Liver (tissue), 9 donors: ENCODE data around the gene DCAF11. TPM values are rescaled to one million over a fixed set of nuclear protein-coding genes. Genes with fewer than 3 reads are reported as not detected.

Experiments used
- DNase-seq: peaks from one replicate; pipeline ENCODE4 v3.0.0-alpha.2; 2017; ENCODE audit warnings: low spot score
- H3K27ac ChIP-seq, 2 donors: one replicate each; pipeline ENCODE4 v1.7.0; 2013; ENCODE audit warnings: inconsistent platforms in 2 of 2, low read length in 2 of 2, control low read depth in 1 of 2, low read depth in 1 of 2, mild to moderate bottlenecking in 1 of 2
- H3K27me3 ChIP-seq, 4 donors: one replicate each; pipeline versions ENCODE4 v1.6.1 to v1.7.0; 2013; ENCODE audit warnings: low read length in 3 of 4, inconsistent platforms in 1 of 4, mild to moderate bottlenecking in 1 of 4, moderate library complexity in 1 of 4; ENCODE audit not compliant: control insufficient read depth in 4 of 4, insufficient read depth in 4 of 4
- H3K36me3 ChIP-seq, 4 donors: one replicate each; pipeline versions ENCODE4 v1.6.1 to v1.7.0; 2013; ENCODE audit warnings: low read length in 3 of 4, mild to moderate bottlenecking in 3 of 4, low read depth in 1 of 4, moderate library complexity in 1 of 4; ENCODE audit not compliant: control insufficient read depth in 4 of 4, insufficient read depth in 3 of 4
- H3K4me1 ChIP-seq, 4 donors: one replicate each; pipeline versions ENCODE4 v1.6.1 to v1.7.0; 2013; ENCODE audit warnings: low read length in 3 of 4, mild to moderate bottlenecking in 3 of 4, moderate library complexity in 1 of 4; ENCODE audit not compliant: control insufficient read depth in 4 of 4, insufficient read depth in 4 of 4
- H3K4me3 ChIP-seq, 3 donors: one replicate each; pipeline versions ENCODE4 v1.6.1 to v1.7.0; 2013; ENCODE audit warnings: low read length in 3 of 3, control low read depth in 1 of 3, low read depth in 1 of 3, mild to moderate bottlenecking in 1 of 3
- H3K9ac ChIP-seq, 2 donors: one replicate each; pipeline ENCODE4 v1.7.0; 2013; ENCODE audit warnings: low read length in 2 of 2, mild to moderate bottlenecking in 2 of 2, moderate library complexity in 2 of 2, control low read depth in 1 of 2, low read depth in 1 of 2
- H3K9me3 ChIP-seq, 4 donors: one replicate each; pipeline versions ENCODE4 v1.6.1 to v1.7.0; 2013; ENCODE audit warnings: low read length in 3 of 4; ENCODE audit not compliant: control insufficient read depth in 4 of 4
- ATF3 ChIP-seq: IDR thresholded peaks from 2 replicates; pipeline ENCODE4 v1.6.1; 2016; ENCODE audit warnings: antibody characterized with exemption
- CTCF ChIP-seq: fragments of 150-350 bp; IDR thresholded peaks from 2 replicates; pipeline ENCODE4 v1.5.1; 2017; ENCODE audit warnings: improper control_type of control experiment, low read depth, low read length; ENCODE audit not compliant: missing input control
- EGR1 ChIP-seq, 2 donors: IDR thresholded peaks; 2 replicates each; pipeline ENCODE4 v1.6.1; 2016 to 2018; ENCODE audit warnings: antibody characterized with exemption in 2 of 2, low read depth in 2 of 2
- FOXA1 ChIP-seq: IDR thresholded peaks from 2 replicates; pipeline ENCODE4 v1.6.1; 2016; ENCODE audit warnings: antibody characterized with exemption
- FOXA2 ChIP-seq: IDR thresholded peaks from 2 replicates; pipeline ENCODE4 v1.6.1; 2016; ENCODE audit warnings: antibody characterized with exemption
- GABPA ChIP-seq, 2 donors: IDR thresholded peaks in 1 of 2; conservative IDR thresholded peaks in 1 of 2; 2 replicates each; pipeline ENCODE4 v1.6.1; 2016; ENCODE audit warnings: antibody characterized with exemption in 2 of 2, mild to moderate bottlenecking in 1 of 2, moderate library complexity in 1 of 2
- HNF4A ChIP-seq, 2 donors: conservative IDR thresholded peaks; 2 replicates each; pipeline ENCODE4 v1.6.1; 2016; ENCODE audit warnings: antibody characterized with exemption in 2 of 2, mild to moderate bottlenecking in 2 of 2
- HNF4G ChIP-seq: IDR thresholded peaks from 2 replicates; pipeline ENCODE4 v1.6.1; 2016; ENCODE audit warnings: antibody characterized with exemption
- JUND ChIP-seq, 2 donors: IDR thresholded peaks; 2 replicates each; pipeline ENCODE4 v1.6.1; 2016; ENCODE audit warnings: antibody characterized with exemption in 2 of 2
- MAX ChIP-seq: IDR thresholded peaks from 2 replicates; pipeline ENCODE4 v1.6.1; 2016; ENCODE audit warnings: antibody characterized with exemption
- NR2F2 ChIP-seq: IDR thresholded peaks from 2 replicates; pipeline ENCODE4 v1.6.1; 2016; ENCODE audit warnings: antibody characterized with exemption
- RAD21 ChIP-seq, 2 donors: IDR thresholded peaks; 2 replicates each; pipeline ENCODE4 v1.6.1; 2016; ENCODE audit warnings: antibody characterized with exemption in 2 of 2, mild to moderate bottlenecking in 2 of 2
- REST ChIP-seq: IDR thresholded peaks from 2 replicates; pipeline ENCODE4 v1.6.1; 2016; ENCODE audit warnings: antibody characterized with exemption, mild to moderate bottlenecking
- RXRA ChIP-seq, 2 donors: IDR thresholded peaks; 2 replicates each; pipeline ENCODE4 v1.6.1; 2017 to 2018; ENCODE audit warnings: antibody characterized with exemption in 2 of 2, mild to moderate bottlenecking in 1 of 2
- SP1 ChIP-seq: IDR thresholded peaks from 2 replicates; pipeline ENCODE4 v1.6.1; 2018; ENCODE audit warnings: antibody characterized with exemption, mild to moderate bottlenecking
- TAF1 ChIP-seq: conservative IDR thresholded peaks from 2 replicates; pipeline ENCODE4 v1.6.1; 2016; ENCODE audit warnings: antibody characterized with exemption, mild to moderate bottlenecking
- YY1 ChIP-seq: IDR thresholded peaks from 2 replicates; pipeline ENCODE4 v1.6.1; 2016; ENCODE audit warnings: antibody characterized with exemption, mild to moderate bottlenecking
- ZBTB33 ChIP-seq: IDR thresholded peaks from 2 replicates; pipeline ENCODE4 v1.6.1; 2016; ENCODE audit warnings: antibody characterized with exemption
- WGBS: extraction: QIAGEN DNeasy Blood & Tissue Kit; methylation state at CpG from one replicate; pipeline ENCODE4 v1.1.7; 2013; 5-methylcytosine and 5-hydroxymethylcytosine counted together
- polyA plus RNA-seq, 2 donors: library from polyadenylated mRNA; stranded (reverse) in 1 of 2; unstranded in 1 of 2; fragments of 200-250 nt in 1 of 2; fragments of >200 nt in 1 of 2; fragmentation: Nextera tagmentation in 1 of 2; extraction: Ambion mirVana in 1 of 2; gene quantifications; one replicate each; pipeline versions ENCODE4 v1.2.1 to v1.2.3, GENCODE V29; 2013 to 2015
- total RNA-seq, 2 donors: library from RNA; depleted of rRNA; stranded (reverse); fragments of >200 nt; gene quantifications; one replicate each; pipeline ENCODE4 v1.2.3, GENCODE V29; 2014
- donor health status: healthy.
- donor health status: healthy.
- donor health status: healthy.
- donor health status: healthy.
- donor health status: healthy.

The DCAF11 gene
- total and polyA plus RNA-seq, 4 donors: 30.1 to 312 (median 167) TPM

GRCh38 chr14:24096545-24097181 lies 17.9 kb upstream of the DCAF11 start:
- no peak overlapping the region for H3K4me3 ChIP-seq
- H3K27me3 ChIP-seq: no peaks in the 10 kb centered on the region
- TF ChIP-seq FOXA1 (no peak), SP1 (no peak), MAX (no peak), FOXA2 (no peak), JUND (IDR thresholded peaks at IDR 0.05) (no peak), NR2F2 (no peak), HNF4A (conservative IDR thresholded peaks at IDR 0.05) (no peak), RXRA (IDR thresholded peaks at IDR 0.05) (no peak), YY1 (no peak), ZBTB33 (no peak), ATF3 (no peak), EGR1 (IDR thresholded peaks at IDR 0.05; ENCODE audit: low read depth in 2 of 2) (no peak), CTCF (no peak), GABPA (IDR thresholded peaks at IDR 0.05 in 1 of 2, conservative IDR thresholded peaks at IDR 0.05 in 1 of 2) (no peak), TAF1 (no peak), REST (no peak), RAD21 (IDR thresholded peaks at IDR 0.05) (no peak), HNF4G (no peak)
- DNase-seq: no peak
- H3K9ac ChIP-seq: no peak overlapping the region
- 79% methylated on average over 8 of the region's 8 CpGs for WGBS
- H3K27ac ChIP-seq: no peak overlapping the region
- H3K9me3 ChIP-seq: no peaks in the 10 kb centered on the region
- H3K36me3 ChIP-seq: peaks cover 13 to 23% (median 18%) of the 10 kb centered on the region in 4 donors
- H3K4me1 ChIP-seq: peaks cover 13 to 81% (median 59%) of the 10 kb centered on the region in 4 donors
